OCI-LY3 (cell line): ENCODE results near the gene ARHGAP22.

Experiments used
- CTCF ChIP-seq: fragments of 200-600, 300-600 bp; sonication (generic); IDR thresholded peaks from 2 replicates; pipeline ENCODE4 v1.5.1; 2014; ENCODE audit warnings: antibody characterized with exemption, low read length, low read depth
- EZH2phosphoT487 ChIP-seq: fragments of 200-600 bp; shearing (Covaris generic); IDR thresholded peaks from 2 replicates; pipeline ENCODE4 v1.6.1; 2018; ENCODE audit warnings: antibody characterized with exemption, mixed run types, low read depth

- TF ChIP-seq CTCF: no peak
- no peak for TF ChIP-seq EZH2phosphoT487
These were observed 127.7 kb downstream of the ARHGAP22 start for GRCh38 chr10:48477141-48477540.
